Immature natural killer cell (primary cell): ENCODE results near the gene CADM2. TPM values are rescaled to one million over a fixed set of nuclear protein-coding genes. Genes with fewer than 3 reads are reported as not detected.
"Not testable (repeated sequence)": the region's sequence is repeated elsewhere in the genome, so short reads cannot be mapped to it uniquely, and the experiment has no call there.

Source experiments
- DNase-seq, 3 donors: peaks; one replicate each; pipeline ENCODE4 v3.0.0; 2022; ENCODE audit warnings: mixed read lengths in 1 of 3
- H3K27ac Mint-ChIP-seq, 6 donors: one replicate each; pipeline ENCODE4 v1.8.0; 2020; ENCODE audit warnings: mixed read lengths in 6 of 6, mild to moderate bottlenecking in 5 of 6, inconsistent platforms in 4 of 6, moderate library complexity in 3 of 6
- H3K27me3 Mint-ChIP-seq, 3 donors: one replicate each; pipeline ENCODE4 v1.8.0; 2020 to 2021; ENCODE audit warnings: low read depth in 3 of 3, mild to moderate bottlenecking in 3 of 3, mixed read lengths in 3 of 3, moderate library complexity in 3 of 3, inconsistent platforms in 1 of 3
- H3K36me3 Mint-ChIP-seq, 3 donors: one replicate each; pipeline ENCODE4 v1.8.0; 2020; ENCODE audit warnings: mixed read lengths in 3 of 3, inconsistent platforms in 2 of 3, mild to moderate bottlenecking in 2 of 3
- H3K4me1 Mint-ChIP-seq, 2 donors: one replicate each; pipeline ENCODE4 v1.8.0; 2020; ENCODE audit warnings: inconsistent platforms in 2 of 2, mild to moderate bottlenecking in 2 of 2, mixed read lengths in 2 of 2, moderate library complexity in 1 of 2
- H3K4me3 Mint-ChIP-seq, 5 donors: one replicate each; pipeline ENCODE4 v1.8.0; 2020; ENCODE audit warnings: mild to moderate bottlenecking in 5 of 5, mixed read lengths in 5 of 5, inconsistent platforms in 3 of 5, moderate library complexity in 3 of 5
- H3K9me3 Mint-ChIP-seq, 6 donors: one replicate each; pipeline ENCODE4 v1.8.0; 2020; ENCODE audit warnings: mild to moderate bottlenecking in 6 of 6, mixed read lengths in 6 of 6, inconsistent platforms in 4 of 6, moderate library complexity in 3 of 6
- polyA plus RNA-seq, 3 donors: library from polyadenylated mRNA; unstranded; fragments of 300-500 nt; fragmentation: Illumina TruSeq; gene quantifications; one replicate each; pipeline ENCODE4 v1.2.3, GENCODE V29; 2021

The CADM2 gene
- polyA plus RNA-seq, 3 donors from 2014 or later: 0.64 TPM; not detected in 2

DNA sequence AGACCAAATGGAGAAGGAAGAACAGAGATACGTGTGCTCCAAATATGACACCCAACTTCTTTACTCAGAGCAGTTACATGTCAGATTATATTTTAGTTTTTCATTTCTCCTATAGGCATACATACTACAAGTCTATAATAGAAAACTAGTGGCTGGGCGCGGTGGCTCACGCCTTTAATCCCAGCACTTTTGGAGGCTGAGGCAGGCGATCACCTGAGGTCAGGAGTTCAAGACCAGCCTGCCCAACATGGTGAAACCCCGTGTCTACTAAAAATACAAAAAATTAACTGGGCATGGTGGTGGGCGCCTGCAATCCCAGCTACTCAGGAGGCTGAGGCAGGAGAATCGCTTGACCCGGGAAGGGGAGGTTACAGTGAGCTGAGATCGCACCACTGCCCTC, 1030.8 kb downstream of the CADM2 start:
- not testable (repeated sequence) for H3K27ac Mint-ChIP-seq, DNase-seq, H3K4me1 Mint-ChIP-seq, H3K27me3 Mint-ChIP-seq, H3K4me3 Mint-ChIP-seq, H3K36me3 Mint-ChIP-seq
- peaks cover 0 to 20% (median 12%) of the 10 kb centered on the region in 6 donors for H3K9me3 Mint-ChIP-seq

GRCh38 chr3:86029590-86029989, 1070.8 kb downstream of the CADM2 start:
- no peak for DNase-seq
- Mint-ChIP-seq H3K36me3 (no peaks in the 10 kb centered on the region), H3K9me3 (peaks cover 5 to 37% (median 18%) of the 10 kb centered on the region in 6 donors), H3K4me1 (no peaks in the 10 kb centered on the region), H3K27ac (no peak overlapping the region), H3K27me3 (peaks cover 0 to 2% (median 0%) of the 10 kb centered on the region in 3 donors), H3K4me3 (no peak overlapping the region)

- no peak for DNase-seq
- H3K27ac Mint-ChIP-seq: no peak overlapping the region
- peaks cover 0 to 2% (median 0%) of the 10 kb centered on the region in 3 donors for H3K27me3 Mint-ChIP-seq
- no peaks in the 10 kb centered on the region for H3K36me3 Mint-ChIP-seq
- no peak overlapping the region for H3K4me3 Mint-ChIP-seq
- peaks cover 18 to 63% (median 45%) of the 10 kb centered on the region in 6 donors for H3K9me3 Mint-ChIP-seq
- no peaks in the 10 kb centered on the region for H3K4me1 Mint-ChIP-seq
Measured at GRCh38 chr3:86037916-86038315, 1079.1 kb downstream of the CADM2 start.

DNA sequence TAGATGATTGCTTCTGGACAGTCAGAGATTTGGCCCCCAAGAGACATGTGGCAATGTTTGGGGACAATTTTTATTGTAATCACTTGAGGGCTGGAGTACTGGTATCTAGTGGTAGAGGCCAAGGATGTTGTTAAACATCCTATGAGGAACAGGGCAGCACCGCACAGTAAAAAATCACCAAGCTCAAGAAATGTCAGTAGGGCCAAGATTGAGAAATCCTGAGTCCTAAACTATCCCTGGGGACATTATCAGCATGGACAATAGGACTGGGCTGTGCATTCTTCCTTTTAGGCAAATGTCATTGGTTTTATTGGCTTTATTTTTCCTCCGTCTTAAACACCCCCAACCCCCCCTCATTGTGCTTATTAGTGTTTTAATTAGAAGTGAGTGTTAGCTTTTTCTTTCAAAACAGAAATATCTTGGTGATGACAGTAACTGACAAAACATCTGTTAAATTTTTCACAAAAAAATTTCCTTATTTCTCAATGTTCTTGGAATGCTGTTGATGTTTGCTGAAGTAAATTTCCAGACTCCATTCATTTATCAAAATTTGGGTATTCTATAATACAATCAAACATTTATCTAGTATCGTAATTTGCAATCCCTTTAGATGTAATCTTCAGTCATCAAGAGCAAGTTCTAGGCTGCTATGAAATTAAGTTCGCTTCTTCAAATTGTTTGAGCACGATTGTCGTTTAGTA, 1087.8 kb downstream of the CADM2 start:
- Mint-ChIP-seq H3K27me3 (no peaks in the 10 kb centered on the region), H3K4me3 (no peak overlapping the region), H3K9me3 (peaks cover 5 to 52% (median 36%) of the 10 kb centered on the region in 6 donors), H3K36me3 (peaks cover 0 to 7% (median 0%) of the 10 kb centered on the region in 3 donors), H3K27ac (no peak overlapping the region), H3K4me1 (no peaks in the 10 kb centered on the region)
- no peak for DNase-seq

- Mint-ChIP-seq H3K9me3 (peaks cover 2 to 51% (median 31%) of the 10 kb centered on the region in 6 donors), H3K27ac (no peak overlapping the region), H3K36me3 (peaks cover 0 to 7% (median 0%) of the 10 kb centered on the region in 3 donors), H3K4me3 (no peak overlapping the region), H3K27me3 (no peaks in the 10 kb centered on the region), H3K4me1 (no peaks in the 10 kb centered on the region)
- DNase-seq: no peak
Measured at GRCh38 chr3:86047161-86047560, 1088.4 kb downstream of the CADM2 start.

DNA sequence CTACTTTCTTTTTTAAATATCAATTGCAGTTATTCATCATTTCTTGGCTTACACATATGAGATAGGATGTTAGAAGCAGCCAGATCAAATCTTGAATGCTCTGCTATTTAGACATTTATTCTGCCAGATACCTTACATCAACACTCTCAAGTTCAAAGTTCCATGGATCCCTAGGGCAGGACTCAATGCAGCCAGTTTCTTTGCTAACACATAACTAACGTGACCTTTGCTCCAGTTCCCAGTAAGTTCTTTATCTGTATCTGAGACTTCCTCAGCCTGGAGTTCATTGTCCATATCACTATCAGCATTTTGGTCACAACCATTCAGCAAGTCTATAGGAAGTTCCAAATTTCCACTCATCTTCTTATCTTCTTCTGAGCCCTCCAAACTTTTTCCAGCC, 1092.3 kb downstream of the CADM2 start:
- no peak for DNase-seq
- H3K4me1 Mint-ChIP-seq: no peaks in the 10 kb centered on the region
- peaks cover 0 to 7% (median 0%) of the 10 kb centered on the region in 3 donors for H3K36me3 Mint-ChIP-seq
- no peak overlapping the region for H3K27ac Mint-ChIP-seq
- H3K4me3 Mint-ChIP-seq: no peak overlapping the region
- H3K9me3 Mint-ChIP-seq: peaks cover 2 to 53% (median 27%) of the 10 kb centered on the region in 6 donors
- H3K27me3 Mint-ChIP-seq: no peaks in the 10 kb centered on the region

GRCh38 chr3:86056032-86056431, 1097.2 kb downstream of the CADM2 start:
- Mint-ChIP-seq H3K4me1 (no peaks in the 10 kb centered on the region), H3K36me3 (peaks cover 0 to 4% (median 0%) of the 10 kb centered on the region in 3 donors), H3K27ac (no peak overlapping the region), H3K4me3 (no peak overlapping the region), H3K9me3 (peaks cover 4 to 39% (median 21%) of the 10 kb centered on the region in 6 donors), H3K27me3 (no peaks in the 10 kb centered on the region)
- no peak for DNase-seq

- H3K4me3 Mint-ChIP-seq: no peak overlapping the region
Measured at GRCh38 chr3:86056962-86057361, 1098.2 kb downstream of the CADM2 start.

GRCh38 chr3:86073799-86074198, 1115.0 kb downstream of the CADM2 start:
- peaks cover 0 to 29% (median 6%) of the 10 kb centered on the region in 6 donors for H3K9me3 Mint-ChIP-seq
- DNase-seq: no peak
- no peak overlapping the region for H3K4me3 Mint-ChIP-seq
- no peaks in the 10 kb centered on the region for H3K27me3 Mint-ChIP-seq
- no peak overlapping the region for H3K27ac Mint-ChIP-seq
- H3K4me1 Mint-ChIP-seq: no peaks in the 10 kb centered on the region
- H3K36me3 Mint-ChIP-seq: no peaks in the 10 kb centered on the region

More at GRCh38 chr3:86056962-86057361, 1098.2 kb downstream of the CADM2 start:
- no peaks in the 10 kb centered on the region for H3K27me3 Mint-ChIP-seq
- peaks cover 4 to 30% (median 15%) of the 10 kb centered on the region in 6 donors for H3K9me3 Mint-ChIP-seq
- DNase-seq: no peak
- no peaks in the 10 kb centered on the region for H3K36me3 Mint-ChIP-seq
- no peaks in the 10 kb centered on the region for H3K4me1 Mint-ChIP-seq
- H3K27ac Mint-ChIP-seq: no peak overlapping the region

DNA sequence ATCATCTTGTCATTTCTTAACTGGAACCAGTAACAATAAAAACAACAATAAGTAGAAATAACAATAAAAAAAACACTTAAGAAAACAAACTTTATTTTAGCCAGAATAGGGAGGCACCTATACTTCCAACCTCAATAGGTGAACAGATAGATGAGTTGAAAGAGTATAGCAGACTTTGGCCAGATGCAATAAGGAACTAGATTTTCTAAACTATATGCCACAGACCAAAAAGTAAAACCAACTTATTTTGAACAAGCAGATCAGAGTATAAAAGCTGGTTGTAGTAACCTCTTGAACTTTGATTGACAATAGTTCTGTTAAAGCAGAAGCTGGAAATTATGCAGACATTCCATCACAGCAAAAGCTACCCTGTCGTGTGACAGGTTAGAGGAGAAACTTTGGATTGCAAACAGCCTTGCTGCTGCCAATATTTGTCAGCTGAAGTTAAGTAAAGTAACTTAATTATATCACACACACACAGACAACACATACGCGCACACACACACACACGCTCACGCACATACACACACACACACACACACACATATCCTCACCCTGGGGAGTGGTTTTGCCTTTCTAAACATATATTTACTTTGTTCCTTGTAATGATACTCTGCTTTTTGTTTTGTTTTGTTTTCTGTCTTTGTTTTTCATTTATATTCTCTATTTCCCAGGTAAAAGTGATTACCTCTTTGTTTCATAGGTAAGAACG, 1128.5 kb downstream of the CADM2 start:
- H3K9me3 Mint-ChIP-seq: peaks cover 15 to 72% (median 58%) of the 10 kb centered on the region in 6 donors
- no peaks in the 10 kb centered on the region for H3K36me3 Mint-ChIP-seq
- H3K4me1 Mint-ChIP-seq: no peaks in the 10 kb centered on the region
- DNase-seq: no peak
- no peak overlapping the region for H3K4me3 Mint-ChIP-seq
- H3K27ac Mint-ChIP-seq: no peak overlapping the region
- H3K27me3 Mint-ChIP-seq: no peaks in the 10 kb centered on the region

DNA sequence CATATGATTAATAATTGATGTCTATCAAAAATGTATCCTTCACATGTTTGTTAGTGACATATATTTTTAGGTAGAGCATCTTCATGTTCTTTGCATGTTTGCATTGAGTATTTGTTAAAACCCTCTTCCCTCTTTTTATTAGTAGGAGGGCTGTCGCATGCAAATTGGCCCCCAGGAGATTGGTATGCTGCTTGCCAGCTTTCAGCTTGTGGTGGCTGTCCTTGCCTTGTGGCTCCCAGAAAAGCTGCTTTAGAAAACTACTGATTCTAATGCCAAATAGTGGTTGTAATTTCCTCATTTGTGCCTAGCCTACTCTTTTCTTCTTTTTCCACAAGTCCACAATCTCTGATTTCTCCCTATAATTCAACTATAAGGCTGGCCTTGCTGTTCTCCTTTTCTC, 1145.4 kb downstream of the CADM2 start:
- peaks cover 0 to 2% (median 0%) of the 10 kb centered on the region in 3 donors for H3K27me3 Mint-ChIP-seq
- no peaks in the 10 kb centered on the region for H3K36me3 Mint-ChIP-seq
- no peak overlapping the region for H3K4me3 Mint-ChIP-seq

GRCh38 chr3:86109434-86109833, 1150.6 kb downstream of the CADM2 start:
- H3K9me3 Mint-ChIP-seq: peaks cover 18 to 60% (median 34%) of the 10 kb centered on the region in 6 donors

More for the DNA sequence above, 1145.4 kb downstream of the CADM2 start:
- no peak for DNase-seq
- no peaks in the 10 kb centered on the region for H3K4me1 Mint-ChIP-seq
- H3K27ac Mint-ChIP-seq: no peak overlapping the region
- peaks cover 9 to 57% (median 37%) of the 10 kb centered on the region in 6 donors for H3K9me3 Mint-ChIP-seq

More at GRCh38 chr3:86109434-86109833, 1150.6 kb downstream of the CADM2 start:
- Mint-ChIP-seq H3K27me3 (peaks cover 0 to 2% (median 0%) of the 10 kb centered on the region in 3 donors), H3K4me1 (no peaks in the 10 kb centered on the region), H3K36me3 (no peaks in the 10 kb centered on the region), H3K27ac (no peak overlapping the region), H3K4me3 (no peak overlapping the region)
- no peak for DNase-seq
